H1 (cell line): ENCODE data around the gene SLC16A9. TPM values are rescaled to one million over a fixed set of nuclear protein-coding genes. Genes with fewer than 3 reads are reported as not detected.

Source experiments
- E2F6 ChIP-seq: IDR thresholded peaks from 2 replicates; pipeline ENCODE4 v1.6.1; 2012; ENCODE audit warnings: inconsistent platforms
- TAF1 ChIP-seq: IDR thresholded peaks from 2 replicates; pipeline ENCODE4 v1.6.1; 2011; ENCODE audit warnings: mild to moderate bottlenecking, low read depth, low read length
- polyA plus RNA-seq, 7 experiments: library from polyadenylated mRNA; depleted of rRNA in 3 of 7; stranded (reverse) in 5 of 7; unstranded in 2 of 7; fragments of >200 nt in 5 of 7; fragments of 200-250 nt in 2 of 7; gene quantifications; 1 replicate in 5 of 7; 2 replicates in 1 of 7; 4 replicates in 1 of 7; pipeline versions ENCODE4 v1.2.1 to v1.2.3, GENCODE V29; 2011 to 2013; ENCODE audit warnings: missing spikeins in 2 of 7, mixed read lengths in 2 of 7
- total RNA-seq: library from RNA; stranded (reverse); fragmentation: NEBNext Ultra II Directional; extraction: Animal tissue kit (Norgen Biotek cat#: 25700); gene quantifications from 2 replicates; pipeline ENCODE4 v1.2.1, GENCODE V29; 2021

SLC16A9 gene
- total and polyA plus RNA-seq, 2 of the 8 experiments (the other 6 are each of a cell fraction or from before 2014, with no cell fraction given) = 11.2 to 20.5 TPM

GRCh38 chr10:59741048-59741447 is 31.4 kb upstream of the SLC16A9 start (continued):
- TF ChIP-seq TAF1 = no peak
- no peak for TF ChIP-seq E2F6
